Keratinocyte (primary cell): ENCODE measurements around the gene DMC1. TPM values are rescaled to one million over a fixed set of nuclear protein-coding genes. Genes with fewer than 3 reads are reported as not detected.

Source experiments
- DNase-seq: peaks from one replicate; pipeline ENCODE4 v3.0.0-alpha.2; 2011; ENCODE audit warnings: low read depth, missing footprints, low spot score
- FAIRE-seq: peaks from 2 replicates; lab custom pipeline; 2011; peaks lifted over from hg19 to GRCh38; lab: Jason Lieb, UNC
- H2AFZ ChIP-seq: 2 replicates; pipeline ENCODE4 v1.6.0; 2012; ENCODE audit warnings: low read length, control low read depth, inconsistent platforms; ENCODE audit not compliant: control insufficient read depth
- H3K27ac ChIP-seq: 2 replicates; pipeline ENCODE4 v1.5.1; 2011; ENCODE audit warnings: low read length; ENCODE audit not compliant: control insufficient read depth, insufficient read depth
- H3K27me3 ChIP-seq: 3 replicates; pipeline ENCODE4 v1.6.0; 2011; ENCODE audit warnings: low read length; ENCODE audit not compliant: control insufficient read depth, insufficient read depth; ENCODE audit errors: extremely low read depth
- H3K36me3 ChIP-seq, 2 experiments: 2 replicates in 1 of 2; 3 replicates in 1 of 2; pipeline ENCODE4 v1.5.1; 2011; ENCODE audit warnings: low read length in 2 of 2, mild to moderate bottlenecking in 1 of 2; ENCODE audit not compliant: control insufficient read depth in 2 of 2, insufficient read depth in 2 of 2; ENCODE audit errors: extremely low read depth in 1 of 2
- H3K4me1 ChIP-seq: 3 replicates; pipeline ENCODE4 v1.5.1; 2011; ENCODE audit warnings: low read length; ENCODE audit not compliant: control insufficient read depth, insufficient read depth; ENCODE audit errors: extremely low read depth
- H3K4me2 ChIP-seq: 3 replicates; pipeline ENCODE4 v1.6.0; 2011; ENCODE audit warnings: low read depth, low read length; ENCODE audit not compliant: control insufficient read depth, insufficient read depth; ENCODE audit errors: extremely low read depth
- H3K4me3 ChIP-seq, 3 experiments: fragments of 200-600 bp in 1 of 3; sonication (generic) in 1 of 3; 2 replicates in 2 of 3; 3 replicates in 1 of 3; pipeline ENCODE4 v1.5.1; 2011 to 2016; ENCODE audit warnings: low read length in 3 of 3, mild to moderate bottlenecking in 3 of 3, control low read depth in 2 of 3, inconsistent platforms in 1 of 3, low read depth in 1 of 3, mixed read lengths in 1 of 3, mixed run types in 1 of 3, moderate library complexity in 1 of 3; ENCODE audit not compliant: control insufficient read depth in 2 of 3, insufficient read depth in 2 of 3; ENCODE audit errors: extremely low read depth in 1 of 3
- H3K79me2 ChIP-seq: 2 replicates; pipeline ENCODE4 v1.6.0; 2012; ENCODE audit warnings: low read length; ENCODE audit not compliant: control insufficient read depth, insufficient read depth
- H3K9ac ChIP-seq: 3 replicates; pipeline ENCODE4 v1.6.0; 2011; ENCODE audit warnings: low read length; ENCODE audit not compliant: control insufficient read depth, insufficient read depth; ENCODE audit errors: extremely low read depth
- H3K9me1 ChIP-seq: 3 replicates; pipeline ENCODE4 v1.6.0; 2011; ENCODE audit warnings: low read length; ENCODE audit not compliant: control insufficient read depth, insufficient read depth; ENCODE audit errors: extremely low read depth
- H3K9me3 ChIP-seq: 2 replicates; pipeline ENCODE4 v1.5.1; 2012; ENCODE audit warnings: low read depth, low read length; ENCODE audit not compliant: control insufficient read depth
- H4K20me1 ChIP-seq: 3 replicates; pipeline ENCODE4 v1.6.0; 2011; ENCODE audit warnings: low read length; ENCODE audit not compliant: control insufficient read depth, insufficient read depth; ENCODE audit errors: extremely low read depth
- CTCF ChIP-seq, 3 experiments: IDR thresholded peaks in 1 of 3; conservative IDR thresholded peaks in 1 of 3; optimal IDR thresholded peaks in 1 of 3; 2 replicates in 2 of 3; 3 replicates in 1 of 3; pipeline versions ENCODE3 to v1.5.1; 2011; ENCODE audit warnings: low read length in 3 of 3, mild to moderate bottlenecking in 3 of 3, moderate library complexity in 2 of 3, control low read depth in 1 of 3, inconsistent platforms in 1 of 3; ENCODE audit not compliant: insufficient read depth in 2 of 3; ENCODE audit errors: extremely low read depth in 1 of 3
- EZH2 ChIP-seq: IDR thresholded peaks from one replicate; pipeline ENCODE4 v1.6.1; 2012; ENCODE audit warnings: inconsistent platforms, mild to moderate bottlenecking, low read length, moderate library complexity
- dilution Hi-C: fragments of 300-500 bp; cut with MboI; formaldehyde crosslinking; loops from one replicate; pipeline ENCODE4 v1.7.0; 2020; ENCODE audit warnings: low sequenced_read_pairs; ENCODE audit not compliant: extremely low pct_ligation_motif_present
- polyA plus RNA-seq, 5 experiments: library from polyadenylated mRNA; depleted of rRNA in 3 of 5; stranded (reverse) in 3 of 5; stranded (forward) in 1 of 5; unstranded in 1 of 5; fragments of >200 nt; gene quantifications; 1 replicate in 1 of 5; 2 replicates in 3 of 5; 3 replicates in 1 of 5; pipeline versions ENCODE4 v1.2.1 to v1.2.3, GENCODE V29; 2011 to 2012; ENCODE audit warnings: missing spikeins in 2 of 5, low read depth in 1 of 5, low replicate concordance in 1 of 5

Gene DMC1
- polyA plus RNA-seq, 1 donor (not counting 4 experiments of a cell fraction or from before 2014, with no cell fraction given) = 0.30 TPM

DNA sequence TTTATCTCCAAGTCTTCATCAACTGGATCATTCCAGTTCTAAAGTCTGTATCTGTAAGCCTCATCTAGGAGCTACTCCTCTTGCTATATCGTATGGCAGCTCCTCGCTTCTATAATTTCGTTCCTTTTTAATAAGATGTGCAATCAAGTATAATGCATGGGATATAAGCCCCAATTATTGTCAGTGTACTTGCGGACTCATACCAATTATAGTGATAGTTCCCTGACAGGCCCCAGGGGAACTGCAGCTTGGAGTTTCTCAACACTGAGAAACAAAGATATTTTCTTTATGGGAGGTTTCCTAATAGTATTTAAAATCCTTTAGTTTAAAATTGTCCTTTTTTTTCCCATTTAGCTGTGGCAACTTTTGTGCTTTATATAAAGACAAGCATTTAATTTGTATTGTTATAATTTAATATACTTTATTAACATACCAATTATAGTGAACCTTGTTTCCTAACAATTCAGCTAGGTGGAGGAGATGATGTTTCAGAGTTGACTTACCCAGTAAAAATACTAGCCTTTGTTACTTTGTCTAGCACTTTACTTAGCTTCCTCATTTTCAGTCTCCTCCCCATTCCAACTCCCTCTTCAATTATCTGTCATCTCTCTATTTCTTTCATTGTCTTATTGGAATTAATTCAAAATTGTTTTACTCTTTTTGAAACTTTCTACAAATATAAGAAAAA lies 38.6 kb downstream of the DMC1 start:
- Histone ChIP-seq H3K9ac (no peak overlapping the region), H3K9me3 (no peaks in the 10 kb centered on the region), H3K4me3 (no peak overlapping the region), H3K4me1 (no peaks in the 10 kb centered on the region), H3K9me1 (no peaks in the 10 kb centered on the region), H3K4me2 (no peak overlapping the region), H4K20me1 (no peaks in the 10 kb centered on the region), H3K36me3 (no peaks in the 10 kb centered on the region), H3K27me3 (no peaks in the 10 kb centered on the region), H3K27ac (no peak overlapping the region), H2AFZ (no peak overlapping the region), H3K79me2 (no peaks in the 10 kb centered on the region)
- TF ChIP-seq EZH2 (no peak), CTCF (optimal IDR thresholded peaks at IDR 0.05 in 1 of 3, IDR thresholded peaks at IDR 0.05 in 1 of 3, conservative IDR thresholded peaks at IDR 0.05 in 1 of 3; ENCODE audit: extremely low read depth in 1 of 3, insufficient read depth in 2 of 3, low read length in 3 of 3) (no peak)
- dilution Hi-C loops = no loop called here
- no peak for DNase-seq
- no peak for FAIRE-seq

- dilution Hi-C loops = no loop called here
- Histone ChIP-seq H2AFZ (no peak overlapping the region), H3K27ac (no peak overlapping the region), H3K9me1 (no peaks in the 10 kb centered on the region), H3K4me2 (no peak overlapping the region), H3K4me1 (no peaks in the 10 kb centered on the region), H4K20me1 (no peaks in the 10 kb centered on the region), H3K27me3 (no peaks in the 10 kb centered on the region), H3K9ac (no peak overlapping the region), H3K4me3 (no peak overlapping the region), H3K79me2 (no peaks in the 10 kb centered on the region), H3K9me3 (no peaks in the 10 kb centered on the region), H3K36me3 (no peaks in the 10 kb centered on the region)
- FAIRE-seq (no peak), DNase-seq (no peak)
- TF ChIP-seq CTCF (optimal IDR thresholded peaks at IDR 0.05 in 1 of 3, IDR thresholded peaks at IDR 0.05 in 1 of 3, conservative IDR thresholded peaks at IDR 0.05 in 1 of 3; ENCODE audit: extremely low read depth in 1 of 3, insufficient read depth in 2 of 3, low read length in 3 of 3) (no peak), EZH2 (no peak)
Measured at GRCh38 chr22:38524429-38524828, 45.6 kb downstream of the DMC1 start.
